Left hindlimb (tissue), 1 donor: ENCODE data around the gene HLA-DQB2.
"Not testable (repeated sequence)": the region's sequence is repeated elsewhere in the genome, so short reads cannot be mapped to it uniquely, and the experiment has no call there.

Source experiments
- DNase-seq: peaks from one replicate; pipeline ENCODE4 v3.0.0-alpha.2; 2018

HLA-DQB2 gene

GRCh38 chr6:32763421-32763820, at the start of gene HLA-DQB2:
Gene HLA-DQB2, minus strand, starts transcription at chr6:32763532. Its CDS starts 62 bp downstream, at chr6:32763470.
- no peak for DNase-seq

DNA sequence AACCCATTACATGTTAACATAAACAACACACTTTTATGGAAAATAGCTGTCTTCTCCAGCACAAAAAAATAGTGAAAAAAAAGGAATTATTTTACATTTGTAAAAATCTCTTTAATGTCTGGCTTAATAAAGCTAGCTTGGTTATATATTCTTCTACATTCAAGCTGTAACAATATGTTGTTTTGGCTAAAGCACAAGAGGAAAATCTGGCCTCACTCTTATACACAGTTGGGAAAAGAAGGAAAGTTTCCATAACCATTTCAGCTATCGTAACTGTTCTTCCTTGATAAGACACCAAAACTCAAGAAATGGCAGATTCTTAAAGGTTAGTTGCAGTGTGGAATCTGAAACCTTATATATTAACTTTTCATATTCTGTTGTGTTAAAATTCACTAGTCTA, 45.8 kb upstream of the HLA-DQB2 start:
- no peak for DNase-seq

- no peak for DNase-seq
Measured at GRCh38 chr6:32807020-32807580, 43.8 kb upstream of the HLA-DQB2 start.

GRCh38 chr6:32805404-32805803, 42.1 kb upstream of the HLA-DQB2 start:
- not testable (repeated sequence) for DNase-seq

DNA sequence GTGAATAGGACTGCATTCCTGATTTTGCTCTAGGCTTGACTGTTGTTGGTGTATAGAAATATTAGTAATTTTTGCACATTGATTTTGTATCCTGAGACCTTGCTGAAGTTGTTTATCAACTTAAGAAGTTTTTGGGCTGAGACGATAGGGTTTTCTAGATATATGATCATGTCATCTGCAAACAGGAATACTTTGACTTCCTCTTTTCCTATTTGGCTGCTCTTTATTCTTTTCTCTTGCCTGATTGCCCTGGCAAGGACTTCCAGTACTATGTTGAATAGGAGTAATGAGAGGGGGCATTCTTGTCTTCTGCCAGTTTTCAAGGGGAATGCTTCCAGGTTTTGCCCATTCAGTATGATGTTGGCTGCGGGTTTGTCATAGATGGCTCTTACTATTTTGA, 40.1 kb upstream of the HLA-DQB2 start:
- no peak for DNase-seq

DNA sequence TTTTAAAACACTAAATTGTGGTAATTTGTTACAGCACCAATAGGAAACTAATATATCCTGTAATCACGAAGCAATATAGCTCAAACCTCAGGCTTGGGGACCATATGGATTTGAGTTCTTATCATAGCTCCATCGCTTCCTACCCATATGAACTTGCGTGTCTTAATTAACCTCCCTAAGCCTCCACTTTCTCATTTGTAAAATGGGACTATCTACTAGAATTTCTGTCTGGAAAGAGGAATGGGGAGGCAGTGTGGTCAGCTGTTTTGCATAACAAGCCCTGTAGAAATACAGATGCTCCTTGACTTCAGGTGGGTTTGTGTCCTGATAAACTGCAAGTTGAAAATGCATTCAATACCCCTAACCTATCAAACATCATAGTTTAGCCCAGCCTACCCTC, 36.4 kb upstream of the HLA-DQB2 start:
- no peak for DNase-seq

DNA sequence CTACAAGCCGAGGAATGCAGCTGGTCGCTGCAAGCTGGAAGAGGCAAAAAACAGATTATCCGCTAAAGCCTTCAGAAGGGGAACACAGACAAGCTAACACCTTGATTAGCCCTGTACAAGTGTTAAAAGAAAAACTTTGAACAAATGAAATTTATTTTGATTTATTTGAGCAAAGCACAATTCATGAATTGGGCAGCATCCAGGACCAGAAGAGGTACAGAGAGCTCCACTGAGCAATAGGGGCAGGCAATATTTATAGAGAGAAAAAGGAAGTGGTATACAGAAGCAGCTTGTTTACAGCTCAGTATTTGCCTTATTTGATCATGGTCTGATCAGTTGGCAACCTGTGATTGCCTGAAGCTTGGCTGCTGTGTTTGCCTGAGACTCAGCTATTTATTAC, 35.8 kb upstream of the HLA-DQB2 start:
- DNase-seq: no peak

DNA sequence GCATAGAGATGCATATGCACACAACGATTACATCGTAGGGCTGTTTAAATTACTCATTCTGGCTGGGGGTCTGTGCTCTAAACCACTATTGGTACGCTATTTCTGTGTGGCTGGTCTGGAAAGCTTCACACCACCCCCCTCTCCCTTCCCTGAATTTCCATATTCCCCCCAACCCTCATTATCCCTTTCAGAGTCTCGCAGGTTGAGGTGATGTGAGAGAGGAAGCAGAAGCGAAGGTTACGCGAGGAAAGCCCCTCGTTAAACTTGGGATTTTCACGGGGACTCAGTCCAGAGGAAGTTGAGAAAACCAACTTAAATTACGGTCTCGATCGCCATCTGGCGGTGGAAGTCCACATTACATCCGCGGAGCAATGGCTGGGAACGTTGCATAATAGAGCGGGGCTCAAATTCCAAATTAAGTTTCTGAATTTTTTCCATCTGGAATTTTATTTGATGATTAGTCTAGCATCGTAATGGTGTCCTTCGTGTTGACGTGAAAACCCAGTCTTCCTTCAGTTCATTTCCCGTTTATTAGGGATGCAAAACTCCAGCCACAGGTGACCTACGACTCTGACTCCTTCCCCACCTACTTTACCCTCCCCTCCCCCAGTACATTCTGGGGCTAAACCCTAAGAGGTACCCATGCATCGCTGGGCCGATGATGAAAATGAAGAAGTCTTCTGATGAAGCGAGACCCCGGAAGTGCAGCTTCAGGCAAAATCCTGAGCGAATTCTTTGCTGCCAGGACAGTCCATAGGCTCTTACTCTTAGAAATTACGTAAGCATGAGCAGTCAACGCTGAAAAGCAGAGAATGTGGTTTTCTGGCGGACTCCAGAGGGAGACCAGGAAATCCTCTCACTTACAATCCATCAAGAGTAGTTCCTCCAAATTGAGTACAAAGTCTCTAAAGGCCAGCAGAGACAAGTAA, 33.8 kb upstream of the HLA-DQB2 start:
- DNase-seq: peak; percentile 77

- no peak for DNase-seq
Measured at GRCh38 chr6:32794510-32794909, 31.2 kb upstream of the HLA-DQB2 start.

GRCh38 chr6:32792901-32793435, 29.6 kb upstream of the HLA-DQB2 start:
- DNase-seq: no peak

GRCh38 chr6:32790306-32790705, 27.0 kb upstream of the HLA-DQB2 start:
- DNase-seq: no peak

DNA sequence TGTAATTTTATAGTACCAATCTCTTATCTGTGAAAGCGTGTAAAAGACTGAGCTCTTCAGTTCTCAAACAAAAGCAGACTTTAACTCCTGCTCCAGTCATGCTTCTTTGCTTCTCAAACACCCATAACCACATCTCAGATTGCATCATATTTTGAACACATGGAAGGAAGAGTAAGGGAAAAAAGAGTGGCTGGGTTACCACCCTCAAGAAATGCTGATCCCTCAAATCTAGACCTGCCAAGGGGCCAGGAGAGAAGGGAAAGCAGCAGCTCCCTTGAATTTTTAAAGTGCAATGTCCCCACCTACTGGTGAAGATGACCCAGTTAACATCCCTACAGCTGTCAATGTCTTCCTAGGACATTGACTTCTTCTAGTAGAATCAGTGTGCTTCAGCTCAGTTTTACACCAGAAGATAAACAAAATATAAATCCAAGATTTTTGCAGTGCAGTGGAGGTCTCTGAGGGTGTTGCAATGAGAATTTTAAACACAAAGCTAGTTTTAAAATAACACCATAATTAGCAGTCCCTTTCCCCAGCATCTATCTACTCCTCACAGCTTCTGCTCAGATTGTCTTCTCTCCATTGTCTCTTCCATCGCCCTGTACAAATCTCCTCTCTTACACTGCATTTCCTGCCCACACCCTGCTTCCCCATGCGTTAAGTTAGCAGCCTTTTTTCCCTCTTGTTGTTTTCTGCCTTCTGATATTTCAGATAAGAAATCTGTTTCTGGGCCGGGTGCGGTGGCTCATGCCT, 22.6 kb upstream of the HLA-DQB2 start:
- peak; percentile 42 for DNase-seq

DNA sequence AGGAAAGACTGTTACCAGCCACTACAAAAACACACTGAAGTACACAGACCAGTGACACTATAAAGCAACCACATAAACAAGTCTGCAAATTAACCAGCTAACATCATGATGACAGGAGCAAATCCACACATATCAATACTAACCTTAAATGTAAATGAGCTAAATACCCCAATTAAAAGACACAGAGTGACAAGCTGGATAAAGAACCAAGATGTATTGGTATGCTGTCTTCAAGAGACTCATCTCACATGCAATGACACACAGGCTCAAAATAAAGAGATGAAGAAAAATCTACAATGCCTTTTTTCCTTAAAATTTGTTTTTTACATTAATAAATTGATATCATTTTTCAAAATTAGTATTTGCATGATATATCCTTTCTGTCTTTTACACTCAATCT, 19.6 kb upstream of the HLA-DQB2 start:
- not testable (repeated sequence) for DNase-seq

DNA sequence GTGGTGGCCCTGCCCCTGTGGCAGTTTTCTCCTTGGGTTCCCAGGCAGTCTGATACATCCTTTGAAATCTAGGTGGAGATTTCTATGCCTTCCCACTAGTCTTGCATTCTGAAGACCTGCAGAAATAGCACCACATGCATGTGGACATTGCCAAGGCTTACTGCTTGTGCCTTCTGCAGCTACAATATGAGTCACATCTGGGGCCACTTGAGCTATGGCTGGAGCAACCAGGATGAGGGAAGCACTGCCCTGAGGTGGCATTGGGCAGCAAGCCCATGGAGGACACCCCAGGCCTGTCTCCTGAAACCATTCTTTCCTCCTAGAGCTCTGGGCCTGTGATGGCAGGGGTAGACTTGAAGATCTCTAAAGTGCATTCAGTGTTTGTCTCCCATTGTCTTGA, 15.7 kb upstream of the HLA-DQB2 start:
- no peak for DNase-seq

GRCh38 chr6:32775071-32775470, 11.7 kb upstream of the HLA-DQB2 start:
- no peak for DNase-seq

DNA sequence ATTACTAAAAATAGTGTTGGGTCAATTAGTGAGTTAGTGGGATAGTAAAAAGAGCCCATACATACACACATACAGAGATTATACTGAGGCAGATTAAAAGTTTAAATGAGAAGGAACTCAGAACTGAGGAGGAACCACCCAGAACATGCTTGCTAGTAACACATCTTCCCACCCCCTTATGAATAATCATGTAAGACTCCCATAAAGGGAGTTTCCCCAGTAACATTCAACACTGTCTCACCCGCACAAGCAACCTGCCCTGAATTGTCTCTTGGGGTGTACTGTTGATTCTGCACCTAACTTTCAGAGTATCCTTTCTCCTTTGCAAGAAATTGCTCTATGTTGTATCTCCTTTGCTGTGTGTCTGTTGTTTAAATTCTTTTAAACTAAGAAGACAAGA, 11.1 kb upstream of the HLA-DQB2 start:
- no peak for DNase-seq

GRCh38 chr6:32772656-32773055, 9.3 kb upstream of the HLA-DQB2 start:
- no peak for DNase-seq

DNA sequence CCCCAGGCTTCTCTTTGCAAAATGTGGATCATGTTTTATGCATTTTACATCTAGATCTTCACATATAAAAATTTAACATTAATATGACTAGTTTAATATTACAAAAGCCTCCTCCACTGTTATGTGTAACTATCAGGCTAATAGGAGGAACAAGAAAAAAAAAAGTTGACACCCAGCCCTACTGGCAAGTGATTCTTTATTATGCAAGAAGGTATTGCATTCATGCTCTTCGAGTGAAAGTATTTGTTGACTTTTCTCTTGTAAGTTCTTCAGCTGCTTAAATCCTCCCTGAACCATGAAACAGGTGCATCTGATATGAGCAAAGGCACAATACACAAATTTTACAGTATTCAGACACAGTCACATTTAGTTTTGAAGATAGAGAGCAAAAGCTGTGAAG, 716 bp upstream of the HLA-DQB2 start:
- no peak for DNase-seq

DNA sequence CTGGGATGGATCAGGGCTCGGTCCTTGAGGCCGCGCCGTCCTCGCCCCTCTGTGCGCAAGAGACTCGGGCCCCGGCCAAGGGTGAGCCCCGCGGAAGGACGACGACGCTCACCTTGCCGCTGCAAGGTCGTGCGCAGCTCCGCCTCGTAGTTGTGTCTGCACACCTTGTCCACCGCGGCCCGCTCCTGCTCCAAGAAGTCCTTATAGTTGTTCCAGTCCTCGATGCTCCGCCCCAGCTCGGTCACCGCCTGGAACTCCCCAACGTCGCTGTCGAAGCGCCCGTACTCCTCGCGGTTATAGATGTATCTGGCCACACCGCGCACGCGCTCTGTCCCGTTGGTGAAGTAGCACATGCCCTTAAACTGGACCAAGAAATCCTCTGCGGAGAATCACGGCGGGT, 1.8 kb downstream of the HLA-DQB2 start:
- DNase-seq: no peak

DNA sequence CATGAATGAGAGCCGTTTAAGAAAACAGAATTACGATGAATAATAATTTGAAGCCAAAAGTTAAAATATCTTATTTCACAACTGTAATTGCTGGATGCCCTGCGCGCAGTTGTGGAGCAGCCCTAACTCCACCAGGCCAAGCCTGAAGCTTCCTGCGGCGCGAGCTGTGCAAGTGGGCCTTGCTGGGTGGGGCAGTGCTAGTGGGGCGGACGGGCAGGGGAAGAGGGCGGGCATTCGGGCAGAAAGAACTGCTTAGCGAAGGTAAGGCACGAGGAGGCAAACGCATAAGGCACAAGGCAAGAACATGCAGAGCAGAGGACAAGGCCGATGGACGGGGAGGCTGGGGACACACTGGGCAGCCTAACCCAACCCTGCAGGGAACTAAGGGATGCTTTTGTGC, 2.3 kb downstream of the HLA-DQB2 start:
- DNase-seq: no peak

DNA sequence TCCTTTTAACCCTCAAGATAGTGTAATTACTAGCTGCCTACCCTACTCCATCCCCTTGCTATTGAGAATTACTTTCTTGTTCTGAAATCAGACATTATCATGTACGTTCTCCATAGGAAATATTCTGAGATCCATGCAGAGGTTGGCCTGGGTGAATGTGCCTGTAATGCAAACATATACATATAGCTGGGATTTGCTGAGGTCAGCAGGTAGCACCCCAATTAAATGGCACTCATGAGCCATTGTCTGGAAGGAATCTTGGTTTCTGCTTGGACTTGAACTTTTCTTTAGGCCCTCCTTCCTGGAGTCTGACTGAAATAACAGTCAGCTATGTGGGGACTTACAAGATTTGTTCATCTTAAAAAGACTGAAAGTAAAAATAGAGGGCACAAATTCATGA, 3.7 kb downstream of the HLA-DQB2 start:
- no peak for DNase-seq

GRCh38 chr6:32752580-32752979, 10.8 kb downstream of the HLA-DQB2 start:
- no peak for DNase-seq

GRCh38 chr6:32745649-32746048, 17.7 kb downstream of the HLA-DQB2 start:
- DNase-seq: not testable (repeated sequence)
